Spinal cord (tissue), 10 donors: ENCODE results near the gene EFNA1. TPM values are rescaled to one million over a fixed set of nuclear protein-coding genes. Genes with fewer than 3 reads are reported as not detected.
A peak's percentile ranks its signal among the peaks of the same experiment; 100 is the strongest.
"Not testable (repeated sequence)": the region's sequence is repeated elsewhere in the genome, so short reads cannot be mapped to it uniquely, and the experiment has no call there.

Experiments used
- DNase-seq, 6 donors: peaks; one replicate each; pipeline versions ENCODE4 v3.0.0 to v3.0.0-alpha.2; 2013 to 2015; ENCODE audit warnings: low spot score in 6 of 6, low read depth in 4 of 6
- H3K27ac ChIP-seq: one replicate; pipeline ENCODE4 v1.5.1; 2013; ENCODE audit warnings: low read depth, low read length, control low read depth
- H3K27me3 ChIP-seq: one replicate; pipeline ENCODE4 v1.6.1; 2013; ENCODE audit warnings: low read length; ENCODE audit not compliant: control insufficient read depth, insufficient read depth
- H3K36me3 ChIP-seq: one replicate; pipeline ENCODE4 v1.6.1; 2013; ENCODE audit warnings: low read length; ENCODE audit not compliant: control insufficient read depth, insufficient read depth
- H3K4me1 ChIP-seq: one replicate; pipeline ENCODE4 v1.6.1; 2013; ENCODE audit warnings: low read length; ENCODE audit not compliant: control insufficient read depth, insufficient read depth
- H3K4me3 ChIP-seq: one replicate; pipeline ENCODE4 v1.5.1; 2013; ENCODE audit warnings: low read depth, low read length, control low read depth
- H3K9me3 ChIP-seq: one replicate; pipeline ENCODE4 v1.6.1; 2013; ENCODE audit warnings: low read length; ENCODE audit not compliant: control insufficient read depth, insufficient read depth
- whole genome bisulfite sequencing: methylation state at CpG from one replicate; pipeline ENCODE4 v1.1.5; 2013; ENCODE audit warnings: missing lambda C conversion rate; ENCODE audit not compliant: insufficient coverage; 5-methylcytosine and 5-hydroxymethylcytosine counted together
- polyA plus RNA-seq, 2 donors: library from polyadenylated mRNA; unstranded; fragments of 120-200 nt; gene quantifications; one replicate each; pipeline ENCODE4 v1.2.1, GENCODE V29; 2013; ENCODE audit not compliant: insufficient read length in 2 of 2
- total RNA-seq, 2 donors: library from RNA; depleted of rRNA in 1 of 2; stranded (reverse); fragments of 120-200 nt in 1 of 2; fragments of >200 nt in 1 of 2; gene quantifications; one replicate each; pipeline versions ENCODE4 v1.2.3 to v1.2.4, GENCODE V29; 2013 to 2014
- donor health status: healthy.

EFNA1 gene
- total and polyA plus RNA-seq, 4 donors = 14.8 to 27.8 (median 20.6) TPM

DNA sequence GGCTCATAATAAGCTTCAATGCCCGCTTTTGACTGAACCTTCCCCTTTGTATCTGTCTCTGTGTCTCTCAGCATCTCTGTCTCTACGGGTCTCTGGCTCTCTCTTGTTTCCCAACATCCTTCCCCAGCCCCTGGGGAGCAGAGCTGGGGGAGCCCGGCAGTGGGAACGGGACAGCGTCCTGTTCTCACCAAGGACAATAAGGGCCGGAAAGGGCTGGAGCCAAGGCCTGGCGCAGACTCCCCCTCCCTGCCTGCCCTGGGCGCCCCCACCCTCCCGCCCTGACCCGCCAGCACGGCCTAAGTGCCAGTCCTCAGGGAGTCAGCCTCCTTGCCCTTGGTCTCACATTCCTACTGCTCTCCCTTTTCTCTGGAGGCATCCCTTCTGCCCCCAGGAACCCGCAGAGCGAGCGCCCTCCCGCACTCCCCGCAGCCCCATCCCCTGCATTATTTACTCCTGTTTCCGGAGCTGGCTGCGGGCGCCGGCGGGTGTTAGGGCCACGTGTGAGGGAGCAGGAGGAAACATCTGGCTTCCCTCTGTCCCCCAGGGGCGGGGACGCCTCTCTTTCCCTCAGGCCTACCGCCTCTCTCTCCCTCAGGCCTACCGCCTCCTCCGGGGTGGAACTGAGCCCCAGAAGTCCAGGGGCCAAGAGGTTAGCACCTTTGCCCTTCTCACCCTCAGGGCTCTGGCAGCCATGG is 38.9 kb downstream of the EFNA1 start:
- peak overlapping the region; percentile 16 for H3K4me3 ChIP-seq
- peaks cover 17% of the 10 kb centered on the region for H3K36me3 ChIP-seq
- peak overlapping the region; percentile 50 for H3K27ac ChIP-seq
- no peaks in the 10 kb centered on the region for H3K27me3 ChIP-seq
- H3K9me3 ChIP-seq = no peaks in the 10 kb centered on the region
- DNase-seq = peak in 2 of 6 donors; percentile 53 to 65
- 8% methylated on average over 23 of the region's 27 CpGs for WGBS
- H3K4me1 ChIP-seq = peaks cover 30% of the 10 kb centered on the region

- Histone ChIP-seq H3K27me3 (no peaks in the 10 kb centered on the region), H3K27ac (peak overlapping the region; percentile 61), H3K36me3 (peaks cover 17% of the 10 kb centered on the region), H3K4me3 (peak overlapping the region; percentile 16), H3K9me3 (no peaks in the 10 kb centered on the region), H3K4me1 (peaks cover 34% of the 10 kb centered on the region)
- whole genome bisulfite sequencing = 4% methylated on average over 19 of the region's 28 CpGs
- DNase-seq = peak in 5 of 6 donors; percentile 56 to 90 (median 67)
These were observed 39.8 kb downstream of the EFNA1 start for GRCh38 chr1:155167166-155168104.

GRCh38 chr1:155168105-155168445 is 40.4 kb downstream of the EFNA1 start:
- H3K9me3 ChIP-seq, DNase-seq, H3K27me3 ChIP-seq: not testable (repeated sequence)
- H3K4me3 ChIP-seq = peak overlapping the region; percentile 12
- peak overlapping the region; percentile 61 for H3K27ac ChIP-seq
- H3K36me3 ChIP-seq = peaks cover 17% of the 10 kb centered on the region
- H3K4me1 ChIP-seq = peaks cover 38% of the 10 kb centered on the region
- WGBS = 39% methylated on average over 3 of the region's 4 CpGs

GRCh38 chr1:155168456-155169210 is 41.0 kb downstream of the EFNA1 start:
- H3K27ac ChIP-seq = no peak overlapping the region
- 88% methylated on average over 8 of the region's 10 CpGs for WGBS

GRCh38 chr1:155169541-155169940 is 41.9 kb downstream of the EFNA1 start:
- no peak for DNase-seq
- 91% methylated on average over 3 of the region's 5 CpGs for WGBS
- Histone ChIP-seq H3K4me3 (no peak overlapping the region), H3K27me3 (no peaks in the 10 kb centered on the region), H3K4me1 (peaks cover 52% of the 10 kb centered on the region), H3K36me3 (peaks cover 17% of the 10 kb centered on the region), H3K27ac (no peak overlapping the region), H3K9me3 (no peaks in the 10 kb centered on the region)

More at GRCh38 chr1:155168456-155169210, 41.0 kb downstream of the EFNA1 start:
- Histone ChIP-seq H3K36me3 (peaks cover 17% of the 10 kb centered on the region), H3K4me1 (peaks cover 43% of the 10 kb centered on the region), H3K4me3 (no peak overlapping the region), H3K27me3 (no peaks in the 10 kb centered on the region), H3K9me3 (no peaks in the 10 kb centered on the region)
- DNase-seq = no peak

DNA sequence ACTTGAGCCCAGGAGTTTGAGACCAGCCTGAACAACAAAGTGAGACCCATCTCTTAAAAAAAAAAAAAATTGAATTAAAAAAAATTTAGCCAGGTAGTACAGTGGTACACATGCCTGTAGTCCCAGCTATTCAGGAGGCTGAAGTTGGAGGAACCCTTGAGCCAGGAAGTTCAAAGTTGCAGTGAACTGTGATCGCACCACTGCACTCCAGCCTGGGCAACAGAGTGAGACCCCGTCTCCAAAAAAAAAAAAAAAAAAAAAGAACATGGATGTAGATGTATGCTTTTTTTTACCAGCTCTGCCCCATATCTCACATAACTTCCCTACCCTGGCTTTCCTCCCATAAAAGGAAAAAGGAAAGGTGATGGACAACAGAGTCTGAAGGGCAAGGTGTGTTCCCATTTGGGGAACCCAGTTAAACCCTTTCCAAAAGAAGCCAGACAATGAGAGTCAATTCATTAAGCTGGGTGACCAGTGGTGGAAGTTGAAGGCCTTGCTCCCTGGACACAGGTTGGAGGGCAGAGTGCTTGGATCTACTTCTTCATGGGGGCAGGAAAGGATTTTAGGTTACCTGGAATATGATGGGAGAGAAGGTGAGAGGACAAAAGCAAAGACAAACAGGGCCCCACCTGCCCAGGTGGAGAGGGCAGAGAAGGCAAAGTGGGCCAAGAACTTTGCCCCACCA is 42.6 kb downstream of the EFNA1 start:
- WGBS = no CpG with 5 or more reads among the region's 2 CpGs
- Histone ChIP-seq H3K9me3 (no peaks in the 10 kb centered on the region), H3K27ac (no peak overlapping the region), H3K4me1 (peaks cover 59% of the 10 kb centered on the region), H3K4me3 (no peak overlapping the region), H3K27me3 (no peaks in the 10 kb centered on the region), H3K36me3 (peaks cover 18% of the 10 kb centered on the region)
- DNase-seq = no peak

GRCh38 chr1:155170806-155171205 is 43.1 kb downstream of the EFNA1 start:
- H3K27me3 ChIP-seq = no peaks in the 10 kb centered on the region
- no peak overlapping the region for H3K4me3 ChIP-seq
- WGBS = 87% methylated on average over 4 of the region's 7 CpGs
- H3K9me3 ChIP-seq = no peaks in the 10 kb centered on the region
- DNase-seq = no peak
- H3K27ac ChIP-seq = no peak overlapping the region
- H3K4me1 ChIP-seq = peaks cover 62% of the 10 kb centered on the region
- H3K36me3 ChIP-seq = peaks cover 23% of the 10 kb centered on the region

GRCh38 chr1:155171836-155172731 is 44.4 kb downstream of the EFNA1 start:
- DNase-seq = no peak
- WGBS = 46% methylated on average over 7 of the region's 8 CpGs

More at GRCh38 chr1:155171836-155172731, 44.4 kb downstream of the EFNA1 start:
- Histone ChIP-seq H3K36me3 (peaks cover 31% of the 10 kb centered on the region), H3K4me3 (peak overlapping the region; percentile 95), H3K4me1 (peaks cover 58% of the 10 kb centered on the region), H3K9me3 (no peaks in the 10 kb centered on the region), H3K27ac (peak overlapping the region; percentile 90), H3K27me3 (no peaks in the 10 kb centered on the region)
